Astrocyte of the spinal cord (primary cell): ENCODE data around the gene GET3.

Experiments used
- DNase-seq: peaks from one replicate; pipeline ENCODE4 v3.0.0; 2011; ENCODE audit warnings: low read depth, low spot score
- H3K4me3 ChIP-seq: 2 replicates; pipeline ENCODE4 v1.5.1; 2011; ENCODE audit warnings: low read depth, mild to moderate bottlenecking, low read length, moderate library complexity
- in situ Hi-C: cut with HindIII; loops from 2 replicates; pipeline ENCODE4 v1.10.0; 2017; ENCODE audit warnings: low sequenced_read_pairs
- TF ChIP-seq, protein P1 (sequence below): IDR thresholded peaks from 2 replicates; pipeline ENCODE4 v1.5.1; 2012; ENCODE audit warnings: low read depth, mild to moderate bottlenecking, low read length, inconsistent platforms

Gene GET3

DNA sequence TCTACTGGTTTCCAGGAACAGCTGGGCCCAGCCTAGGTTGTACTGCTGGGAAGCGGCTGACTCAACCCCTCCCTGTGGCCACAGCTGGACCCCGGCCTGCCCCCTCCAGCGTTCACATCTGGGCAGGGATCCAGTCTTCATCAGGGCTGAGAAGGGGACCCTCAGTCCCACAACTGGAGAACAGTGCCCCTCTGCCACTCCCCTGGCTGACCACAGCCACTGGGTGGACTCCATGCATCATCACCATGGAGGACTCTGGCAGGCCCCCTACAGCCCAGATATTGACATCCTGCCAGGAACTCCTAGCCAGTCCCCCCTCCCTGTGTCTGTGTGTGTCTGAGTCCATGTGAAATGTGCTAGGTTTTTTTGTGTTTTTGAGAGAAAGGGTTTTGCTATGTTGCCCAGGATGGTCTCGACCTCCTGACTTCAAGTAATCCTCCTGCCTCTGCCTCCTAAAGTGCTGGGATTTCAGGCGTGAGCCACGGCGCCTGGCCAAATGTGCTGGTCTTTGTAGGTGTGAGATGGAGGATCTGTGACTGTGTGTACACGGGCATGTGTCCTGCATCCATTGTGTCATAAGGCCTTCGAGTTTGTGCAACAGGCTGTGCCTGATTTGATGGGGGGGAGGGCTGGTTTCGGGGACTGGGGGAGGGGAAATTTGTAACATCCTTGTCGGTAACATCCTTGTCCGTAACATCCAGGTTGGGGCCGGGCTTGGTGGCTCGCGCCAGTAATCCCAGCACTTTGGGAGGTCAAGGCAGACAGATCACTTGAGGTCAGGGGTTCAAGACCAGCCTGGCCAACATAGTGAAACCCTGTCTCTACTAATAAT is 42.1 kb downstream of the GET3 start:
- H3K4me3 ChIP-seq = peak overlapping the region; percentile 61
- TF ChIP-seq, protein P1, sequence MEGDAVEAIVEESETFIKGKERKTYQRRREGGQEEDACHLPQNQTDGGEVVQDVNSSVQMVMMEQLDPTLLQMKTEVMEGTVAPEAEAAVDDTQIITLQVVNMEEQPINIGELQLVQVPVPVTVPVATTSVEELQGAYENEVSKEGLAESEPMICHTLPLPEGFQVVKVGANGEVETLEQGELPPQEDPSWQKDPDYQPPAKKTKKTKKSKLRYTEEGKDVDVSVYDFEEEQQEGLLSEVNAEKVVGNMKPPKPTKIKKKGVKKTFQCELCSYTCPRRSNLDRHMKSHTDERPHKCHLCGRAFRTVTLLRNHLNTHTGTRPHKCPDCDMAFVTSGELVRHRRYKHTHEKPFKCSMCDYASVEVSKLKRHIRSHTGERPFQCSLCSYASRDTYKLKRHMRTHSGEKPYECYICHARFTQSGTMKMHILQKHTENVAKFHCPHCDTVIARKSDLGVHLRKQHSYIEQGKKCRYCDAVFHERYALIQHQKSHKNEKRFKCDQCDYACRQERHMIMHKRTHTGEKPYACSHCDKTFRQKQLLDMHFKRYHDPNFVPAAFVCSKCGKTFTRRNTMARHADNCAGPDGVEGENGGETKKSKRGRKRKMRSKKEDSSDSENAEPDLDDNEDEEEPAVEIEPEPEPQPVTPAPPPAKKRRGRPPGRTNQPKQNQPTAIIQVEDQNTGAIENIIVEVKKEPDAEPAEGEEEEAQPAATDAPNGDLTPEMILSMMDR = no peak
- in situ Hi-C loops = no loop called here
- peak; percentile 95 for DNase-seq

DNA sequence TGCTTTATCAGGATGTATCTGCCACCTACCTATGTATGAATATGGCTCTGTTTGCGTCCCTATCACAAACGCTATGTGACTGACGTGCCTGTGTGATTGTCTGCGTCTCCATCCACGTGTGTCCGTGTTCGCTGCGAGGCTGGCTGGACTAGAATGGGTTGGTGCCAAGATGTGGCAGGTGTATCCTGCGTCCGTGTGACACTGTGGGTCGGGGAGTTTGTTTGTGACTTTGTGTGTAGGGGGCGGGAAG is 44.8 kb downstream of the GET3 start:
- in situ Hi-C loops = no loop called here
- peak overlapping the region; percentile 13 for H3K4me3 ChIP-seq
- TF ChIP-seq, protein P1 = no peak
- DNase-seq = no peak

DNA sequence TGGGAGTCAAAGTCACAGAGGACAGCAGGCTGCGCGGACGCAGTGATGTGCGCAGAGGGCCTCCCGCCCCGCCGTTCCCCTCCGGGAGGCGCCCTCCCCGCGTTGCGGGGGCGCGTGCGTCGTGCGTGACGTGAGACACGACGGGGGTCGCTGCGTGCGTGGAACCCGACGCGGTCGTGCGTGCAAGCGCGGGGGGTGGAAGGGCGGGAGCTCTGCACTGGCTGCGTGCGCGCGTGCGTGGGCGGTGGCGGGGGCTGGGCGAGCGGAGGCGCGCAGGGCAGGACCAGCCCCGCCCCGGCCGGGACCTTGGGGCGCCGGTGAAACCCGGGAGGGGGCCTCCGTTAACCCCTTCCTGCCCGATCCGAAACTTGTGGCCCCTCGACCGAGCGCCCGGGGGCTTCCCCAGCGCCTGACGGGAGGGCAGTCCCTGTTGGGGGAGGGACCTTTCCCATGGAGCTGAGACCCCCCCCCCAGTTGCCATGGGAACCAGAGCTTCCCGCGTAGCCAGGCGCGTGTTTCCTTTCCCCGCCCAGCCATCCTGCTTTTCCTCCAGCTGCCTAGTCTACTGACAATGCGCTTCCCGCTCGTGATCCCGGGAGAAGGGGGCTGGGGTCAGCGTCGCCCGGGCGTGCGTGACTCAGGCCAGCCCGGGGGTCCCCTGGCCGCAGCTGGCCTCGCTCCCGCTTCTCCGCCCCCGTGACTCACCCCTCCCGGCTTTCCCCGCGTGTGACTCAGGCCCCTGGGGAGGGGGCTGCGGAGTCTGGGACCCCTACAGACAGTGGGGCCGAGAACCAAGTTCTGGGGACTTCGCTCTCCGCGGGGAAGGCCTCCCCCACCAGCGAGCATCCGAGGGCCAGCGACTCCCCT is 45.4 kb downstream of the GET3 start:
- TF ChIP-seq, protein P1 = peak; percentile 7
- in situ Hi-C loops = no loop called here
- H3K4me3 ChIP-seq = peak overlapping the region; percentile 33
- DNase-seq = peak; percentile 84

DNA sequence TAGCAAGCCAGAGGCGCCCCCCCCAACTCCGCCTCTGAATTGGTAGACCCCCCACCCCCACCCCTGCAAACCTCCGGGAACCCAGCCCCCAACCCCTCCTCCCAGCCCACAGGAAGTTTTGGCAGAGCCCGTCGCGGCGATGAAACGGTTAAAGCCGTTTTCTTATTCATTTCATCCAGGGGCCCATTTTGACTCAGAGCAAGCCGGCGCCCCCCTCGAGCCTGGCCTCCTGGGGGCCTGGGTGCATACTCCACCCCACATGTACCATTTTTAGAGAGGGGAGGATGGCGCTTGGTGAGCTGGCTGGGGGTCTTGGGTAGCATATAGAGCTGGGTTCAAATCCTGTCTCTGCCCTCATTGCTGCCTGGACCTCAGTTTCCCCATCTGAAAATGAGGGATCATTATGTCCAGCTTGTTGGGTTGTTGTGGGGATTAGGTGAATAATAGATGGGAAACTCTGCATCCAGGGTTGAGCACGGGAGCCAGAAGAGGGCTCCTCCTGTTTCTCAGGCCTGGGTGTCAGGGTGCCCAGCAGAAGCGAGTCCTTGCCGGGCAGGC is 46.1 kb downstream of the GET3 start:
- no peak for DNase-seq

DNA sequence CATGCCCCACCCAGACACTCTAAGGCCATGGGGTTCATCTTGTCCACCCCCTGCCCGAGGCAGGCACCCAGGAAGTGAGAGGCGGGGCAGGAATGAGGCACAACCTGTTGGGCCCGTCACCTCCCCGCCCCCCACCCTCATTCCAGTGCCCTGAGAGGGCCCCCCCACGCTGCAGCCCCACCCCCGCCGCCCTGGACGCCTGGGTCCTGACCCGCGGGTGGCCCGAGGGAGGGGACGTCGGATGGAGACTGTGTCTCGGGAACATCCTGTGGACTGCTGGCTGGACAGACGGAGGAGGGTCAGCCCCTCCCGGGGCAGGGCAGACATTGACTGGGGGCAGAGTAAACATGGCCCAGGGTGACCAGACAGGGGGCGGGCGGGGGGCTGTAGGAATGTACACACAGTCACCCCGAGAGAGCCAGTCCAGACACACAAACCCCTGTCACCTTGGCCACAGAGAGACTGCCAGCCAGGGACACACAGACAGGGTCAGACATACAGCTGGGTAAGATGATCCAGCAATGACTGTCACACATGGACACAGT is 46.6 kb downstream of the GET3 start:
- H3K4me3 ChIP-seq = no peak overlapping the region
- no peak for DNase-seq
- in situ Hi-C loops = no loop called here
- TF ChIP-seq, protein P1 = no peak

More for the DNA sequence above, 46.1 kb downstream of the GET3 start:
- TF ChIP-seq, protein P1 = no peak
- peak overlapping the region; percentile 33 for H3K4me3 ChIP-seq
- in situ Hi-C loops = no loop called here

DNA sequence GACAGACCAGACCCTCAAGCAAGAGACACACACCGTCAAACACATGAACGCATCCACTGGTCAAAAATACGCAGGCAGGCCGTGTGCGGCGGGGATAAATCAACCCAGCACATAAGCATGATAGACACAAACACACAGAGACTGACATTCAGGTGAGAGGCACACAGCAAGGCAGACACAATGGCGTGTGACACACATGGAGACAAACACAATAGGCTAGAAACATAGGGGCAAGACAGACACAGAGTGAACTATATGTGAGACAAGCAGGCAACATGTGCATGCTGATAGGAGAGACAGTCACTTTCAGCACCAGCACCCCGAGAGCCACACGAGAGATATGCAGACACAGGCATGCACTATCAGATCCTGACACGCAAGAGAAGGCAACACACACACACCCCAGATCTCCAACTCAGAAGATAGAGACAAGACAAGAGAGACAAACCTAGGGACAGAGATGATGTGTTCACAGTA is 47.1 kb downstream of the GET3 start:
- in situ Hi-C loops = no loop called here
- H3K4me3 ChIP-seq = no peak overlapping the region
- no peak for DNase-seq
- TF ChIP-seq, protein P1 = no peak
